Ovary (tissue), 3 donors: ENCODE results near the gene CTCF.

Experiments
- POLR2A ChIP-seq: fragments of 450-650 bp; IDR thresholded peaks from one replicate; pipeline ENCODE4 v1.6.1; 2017; ENCODE audit warnings: antibody characterized with exemption, mild to moderate bottlenecking, moderate library complexity
- TF ChIP-seq, protein P1 (sequence below), 3 donors: fragments of 450-650 bp in 2 of 3; fragments of 200-600 bp in 1 of 3; IDR thresholded peaks; one replicate each; pipeline versions ENCODE4 v1.5.1 to v1.8.0; 2016 to 2022; ENCODE audit warnings: antibody characterized with exemption in 3 of 3, mild to moderate bottlenecking in 1 of 3
- donor health status: DM: no; HTN: no; CAD: no.

GRCh38 chr16:67580202-67580601 lies 17.9 kb downstream of the CTCF start:
- TF ChIP-seq POLR2A: no peak
- TF ChIP-seq, protein P1, sequence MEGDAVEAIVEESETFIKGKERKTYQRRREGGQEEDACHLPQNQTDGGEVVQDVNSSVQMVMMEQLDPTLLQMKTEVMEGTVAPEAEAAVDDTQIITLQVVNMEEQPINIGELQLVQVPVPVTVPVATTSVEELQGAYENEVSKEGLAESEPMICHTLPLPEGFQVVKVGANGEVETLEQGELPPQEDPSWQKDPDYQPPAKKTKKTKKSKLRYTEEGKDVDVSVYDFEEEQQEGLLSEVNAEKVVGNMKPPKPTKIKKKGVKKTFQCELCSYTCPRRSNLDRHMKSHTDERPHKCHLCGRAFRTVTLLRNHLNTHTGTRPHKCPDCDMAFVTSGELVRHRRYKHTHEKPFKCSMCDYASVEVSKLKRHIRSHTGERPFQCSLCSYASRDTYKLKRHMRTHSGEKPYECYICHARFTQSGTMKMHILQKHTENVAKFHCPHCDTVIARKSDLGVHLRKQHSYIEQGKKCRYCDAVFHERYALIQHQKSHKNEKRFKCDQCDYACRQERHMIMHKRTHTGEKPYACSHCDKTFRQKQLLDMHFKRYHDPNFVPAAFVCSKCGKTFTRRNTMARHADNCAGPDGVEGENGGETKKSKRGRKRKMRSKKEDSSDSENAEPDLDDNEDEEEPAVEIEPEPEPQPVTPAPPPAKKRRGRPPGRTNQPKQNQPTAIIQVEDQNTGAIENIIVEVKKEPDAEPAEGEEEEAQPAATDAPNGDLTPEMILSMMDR (IDR thresholded peaks at IDR 0.05): no peak
